Kidney (tissue), 14 donors: ENCODE data around the gene TLNRD1. TPM values are rescaled to one million over a fixed set of nuclear protein-coding genes. Genes with fewer than 3 reads are reported as not detected.

ENCODE experiments used
- DNase-seq, 5 donors: peaks; one replicate each; pipeline ENCODE4 v3.0.0-alpha.2; 2013 to 2020
- FAIRE-seq: peaks from 2 replicates; lab custom pipeline; 2012; peaks lifted over from hg19 to GRCh38; lab: Jason Lieb, UNC
- H3K27ac ChIP-seq, 2 donors: one replicate each; pipeline ENCODE4 v1.7.0; 2013; ENCODE audit warnings: low read depth in 2 of 2, low read length in 2 of 2, inconsistent platforms in 1 of 2
- H3K27me3 ChIP-seq: one replicate; pipeline ENCODE4 v1.7.1; 2013; ENCODE audit warnings: low read length, inconsistent platforms; ENCODE audit not compliant: control insufficient read depth, insufficient read depth
- H3K36me3 ChIP-seq, 3 donors: one replicate each; pipeline versions ENCODE4 v1.7.0 to v1.7.1; 2013; ENCODE audit warnings: low read length in 3 of 3, control low read depth in 1 of 3, inconsistent platforms in 1 of 3; ENCODE audit not compliant: insufficient read depth in 3 of 3, control insufficient read depth in 2 of 3
- H3K4me1 ChIP-seq, 3 donors: one replicate each; pipeline versions ENCODE4 v1.7.0 to v1.7.1; 2013; ENCODE audit warnings: low read length in 3 of 3, inconsistent platforms in 1 of 3, low read depth in 1 of 3; ENCODE audit not compliant: control insufficient read depth in 2 of 3, insufficient read depth in 2 of 3
- H3K4me3 ChIP-seq, 3 donors: one replicate each; pipeline versions ENCODE4 v1.7.0 to v1.8.1; 2013; ENCODE audit warnings: low read length in 3 of 3, control low read depth in 1 of 3, inconsistent platforms in 1 of 3
- H3K9ac ChIP-seq, 3 donors: one replicate each; pipeline versions ENCODE4 v1.7.0 to v1.7.1; 2013; ENCODE audit warnings: low read length in 3 of 3, control low read depth in 1 of 3, inconsistent platforms in 1 of 3
- H3K9me3 ChIP-seq, 3 donors: one replicate each; pipeline versions ENCODE4 v1.7.0 to v1.7.1; 2013; ENCODE audit warnings: low read length in 3 of 3, control low read depth in 1 of 3, inconsistent platforms in 1 of 3; ENCODE audit not compliant: control insufficient read depth in 2 of 3, insufficient read depth in 1 of 3
- intact Hi-C: fragments of 100-400 bp; cut with DNase I; formaldehyde crosslinking; loops from one replicate; pipeline ENCODE4 v1.11.1; 2022
- polyA plus RNA-seq: library from polyadenylated mRNA; stranded (reverse); fragments of 350-450 nt; fragmentation: Illumina TruSeq; extraction: RNeasy Lipid Tissue Mini Kit (QIAGEN cat#74804); gene quantifications from one replicate; pipeline ENCODE4 v1.2.3, GENCODE V29; 2014; ENCODE audit warnings: low read depth, low replicate concordance; ENCODE audit not compliant: insufficient read depth
- total RNA-seq: library from RNA; stranded (reverse); fragmentation: NEBNext Ultra II Directional; extraction: Animal tissue kit (Norgen Biotek cat#: 25700); gene quantifications from one replicate; pipeline ENCODE4 v1.2.1, GENCODE V29; 2021
- TF ChIP-seq, protein P1 (sequence below): IDR thresholded peaks from 3 replicates; pipeline ENCODE4 v1.5.1; 2012; ENCODE audit warnings: mild to moderate bottlenecking, moderate library complexity, borderline replicate concordance; ENCODE audit not compliant: insufficient read depth; ENCODE audit errors: extremely low read depth
- donor health status: control.
- donor health status: control.
- donor health status: control.
- donor health status: control.
- donor health status: control.
- donor health status: DM: yes; HTN: yes; CAD: no.
- donor health status: Normal renal cell carcinoma (clear cell type).

TLNRD1 gene
- total and polyA plus RNA-seq, 2 donors from 2014 or later = 7.4 to 16.7 TPM

DNA sequence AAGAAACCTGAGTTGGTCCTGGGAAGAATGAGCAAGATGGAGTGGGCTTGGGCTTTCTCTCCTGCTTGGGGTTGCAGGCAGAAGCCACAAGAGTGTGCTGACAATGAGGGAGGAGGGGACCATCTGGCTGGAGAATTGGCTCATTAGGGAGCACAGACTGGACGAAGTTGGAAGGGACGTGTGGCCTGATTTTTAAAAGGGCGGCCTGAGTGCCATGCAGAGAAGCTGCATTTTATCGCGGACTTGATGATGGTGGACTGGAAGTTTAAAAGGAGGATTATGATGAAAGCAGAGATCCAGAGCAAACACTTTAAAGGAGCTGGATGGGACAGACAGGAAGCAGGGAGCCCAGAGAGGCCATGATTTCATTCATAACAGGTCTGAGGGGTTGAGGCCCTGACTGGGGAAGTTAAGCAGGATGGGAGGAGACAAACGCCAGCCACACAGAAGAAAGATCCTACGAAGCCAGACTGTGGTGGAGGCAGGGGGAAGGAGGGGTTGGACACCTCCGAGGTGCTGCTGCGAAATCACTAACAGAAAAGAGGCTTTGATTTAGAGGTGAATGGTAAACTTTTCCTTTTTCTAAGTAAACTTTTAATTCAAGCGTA is 23.6 kb downstream of the TLNRD1 start:
- Histone ChIP-seq H3K4me1 (peaks cover 0 to 4% (median 0%) of the 10 kb centered on the region in 3 donors), H3K27me3 (no peaks in the 10 kb centered on the region), H3K36me3 (no peaks in the 10 kb centered on the region), H3K27ac (peak overlapping the region; percentile 18 to 62), H3K9me3 (peaks cover 0 to 1% (median 0%) of the 10 kb centered on the region in 3 donors), H3K9ac (no peak overlapping the region), H3K4me3 (no peak overlapping the region)
- DNase-seq = peak in 1 of 5 donors; percentile 8
- TF ChIP-seq, protein P1, sequence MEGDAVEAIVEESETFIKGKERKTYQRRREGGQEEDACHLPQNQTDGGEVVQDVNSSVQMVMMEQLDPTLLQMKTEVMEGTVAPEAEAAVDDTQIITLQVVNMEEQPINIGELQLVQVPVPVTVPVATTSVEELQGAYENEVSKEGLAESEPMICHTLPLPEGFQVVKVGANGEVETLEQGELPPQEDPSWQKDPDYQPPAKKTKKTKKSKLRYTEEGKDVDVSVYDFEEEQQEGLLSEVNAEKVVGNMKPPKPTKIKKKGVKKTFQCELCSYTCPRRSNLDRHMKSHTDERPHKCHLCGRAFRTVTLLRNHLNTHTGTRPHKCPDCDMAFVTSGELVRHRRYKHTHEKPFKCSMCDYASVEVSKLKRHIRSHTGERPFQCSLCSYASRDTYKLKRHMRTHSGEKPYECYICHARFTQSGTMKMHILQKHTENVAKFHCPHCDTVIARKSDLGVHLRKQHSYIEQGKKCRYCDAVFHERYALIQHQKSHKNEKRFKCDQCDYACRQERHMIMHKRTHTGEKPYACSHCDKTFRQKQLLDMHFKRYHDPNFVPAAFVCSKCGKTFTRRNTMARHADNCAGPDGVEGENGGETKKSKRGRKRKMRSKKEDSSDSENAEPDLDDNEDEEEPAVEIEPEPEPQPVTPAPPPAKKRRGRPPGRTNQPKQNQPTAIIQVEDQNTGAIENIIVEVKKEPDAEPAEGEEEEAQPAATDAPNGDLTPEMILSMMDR = no peak
- no peak for FAIRE-seq
- intact Hi-C loops = no loop called here

DNA sequence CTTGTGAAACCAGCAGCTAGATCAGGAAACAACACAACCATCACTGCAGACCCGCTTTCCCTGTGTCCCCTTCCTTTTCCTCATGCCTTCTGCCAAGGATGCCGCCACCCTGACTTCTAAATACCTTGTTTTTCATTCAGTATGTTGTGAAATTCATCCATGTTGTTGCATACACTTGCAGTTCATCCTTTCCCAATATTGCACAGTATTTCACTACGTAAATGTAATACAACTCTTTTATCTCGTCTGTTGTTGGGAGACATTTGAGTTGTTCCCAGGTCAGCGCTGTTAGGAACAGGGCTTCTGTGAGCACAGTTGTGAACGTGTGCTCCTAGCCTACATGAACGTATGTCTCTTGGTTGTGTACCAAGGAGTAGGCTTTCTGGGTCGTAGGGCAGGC is 24.2 kb downstream of the TLNRD1 start:
- no peaks in the 10 kb centered on the region for H3K36me3 ChIP-seq
- no peak overlapping the region for H3K4me3 ChIP-seq
- no peak overlapping the region for H3K27ac ChIP-seq
- intact Hi-C loops = no loop called here
- H3K4me1 ChIP-seq = peaks cover 0 to 4% (median 0%) of the 10 kb centered on the region in 3 donors
- no peak for FAIRE-seq
- DNase-seq = no peak
- no peak overlapping the region for H3K9ac ChIP-seq
- no peaks in the 10 kb centered on the region for H3K27me3 ChIP-seq
- TF ChIP-seq, protein P1 = no peak
- peaks cover 0 to 4% (median 0%) of the 10 kb centered on the region in 3 donors for H3K9me3 ChIP-seq

DNA sequence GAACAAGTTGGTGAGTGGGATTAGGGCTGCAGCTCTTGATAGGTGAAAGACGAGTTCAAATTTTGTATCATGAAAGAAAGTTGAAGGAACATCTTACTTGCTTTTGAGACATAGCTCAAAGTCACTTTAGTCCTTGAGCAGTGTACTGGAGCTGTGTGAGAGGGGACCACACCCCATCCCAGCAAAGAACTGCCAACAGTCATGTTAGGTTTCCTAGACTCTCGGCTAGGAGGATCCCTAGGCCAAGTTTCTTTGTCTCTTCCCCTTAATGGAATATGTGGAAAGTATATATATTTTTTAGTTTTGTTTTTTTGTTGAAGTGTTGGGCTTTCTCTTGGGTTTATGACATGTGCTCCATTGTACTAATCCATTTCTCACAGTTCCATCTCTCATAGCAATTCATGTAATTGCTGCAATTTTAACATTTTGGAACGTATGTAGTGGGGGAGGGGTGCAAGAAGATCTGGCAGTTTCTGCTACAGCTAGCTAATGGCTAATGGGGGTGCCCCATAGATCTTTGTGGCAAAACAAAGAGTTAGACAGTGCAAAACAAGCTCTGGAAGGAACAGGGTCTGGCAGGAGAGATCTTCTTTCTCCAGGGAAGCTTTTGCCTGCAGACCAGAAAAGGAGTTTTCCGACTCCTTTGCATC is 25.1 kb downstream of the TLNRD1 start:
- H3K36me3 ChIP-seq = no peaks in the 10 kb centered on the region
- no peak overlapping the region for H3K9ac ChIP-seq
- no peak for DNase-seq
- peaks cover 0 to 4% (median 0%) of the 10 kb centered on the region in 3 donors for H3K9me3 ChIP-seq
- no peak for FAIRE-seq
- H3K27me3 ChIP-seq = no peaks in the 10 kb centered on the region
- peaks cover 0 to 4% (median 0%) of the 10 kb centered on the region in 3 donors for H3K4me1 ChIP-seq
- TF ChIP-seq, protein P1 = no peak
- intact Hi-C loops = no loop called here
- no peak overlapping the region for H3K4me3 ChIP-seq
- no peak overlapping the region for H3K27ac ChIP-seq
